Activated CD8-positive, alpha-beta memory T cell treated with anti-CD3 and anti-CD28 coated beads for 36 hours (primary cell): ENCODE results near the gene C2orf68. TPM values are rescaled to one million over a fixed set of nuclear protein-coding genes. Genes with fewer than 3 reads are reported as not detected.
"Not testable (repeated sequence)": the region's sequence is repeated elsewhere in the genome, so short reads cannot be mapped to it uniquely, and the experiment has no call there.

Source experiments
- CTCF ChIA-PET: fragments of 350-600 bp; sonication (Branson Sonifier 250); formaldehyde crosslinking; loops from one replicate; lab custom pipeline; 2021; ENCODE audit warnings: antibody characterized with exemption; lab: Charles Lee
- POLR2A ChIA-PET: fragments of 350-600 bp; sonication (Branson Sonifier 250); formaldehyde crosslinking; loops from one replicate; lab custom pipeline; 2021; ENCODE audit warnings: antibody characterized with exemption; lab: Charles Lee
- total RNA-seq, 2 experiments: library from RNA; stranded (reverse); gene quantifications; one replicate each; pipeline ENCODE4 v1.2.3, GENCODE V29; 2021

C2orf68 gene
- 10 to 100 TPM; 23.7 to 27.0 TPM for total RNA-seq

GRCh38 chr2:85611705-85612587, at the start of gene C2orf68:
C2orf68 (minus strand) TSS chr2:85612066; CDS start chr2:85611984, 82 bp downstream.
- CTCF ChIA-PET, result interaction anchor here (0.6 to 1.3 kb wide), 6 partner anchors 9 to 313 kb away, joined by 3 to 5 read pairs (median 3); partner anchors contain the start of gene RNF181
- POLR2A ChIA-PET, result interaction anchor here (0.5 to 1.2 kb wide), 7 partner anchors 10 to 494 kb away, joined by 3 to 5 read pairs (median 3); partner anchors contain the start of genes GGCX, PTCD3 and TMEM150A

- CTCF ChIA-PET, result no interaction called here
- POLR2A ChIA-PET, result no interaction called here
Measured at GRCh38 chr2:85661139-85661858, 49.4 kb upstream of the C2orf68 start.

- ChIA-PET POLR2A (no interaction called here), CTCF (interaction anchor here (0.7 kb wide), 2 partner anchors 39 to 206 kb away, joined by 4 read pairs; no protein-coding TSS in a partner anchor)
Measured at GRCh38 chr2:85660725-85661124, 48.9 kb upstream of the C2orf68 start.

GRCh38 chr2:85660301-85660700, 48.4 kb upstream of the C2orf68 start:
- POLR2A ChIA-PET, result not testable (repeated sequence)
- CTCF ChIA-PET, result interaction anchor here (0.6 to 2.8 kb wide), 7 partner anchors 14 to 206 kb away, joined by 3 to 9 read pairs (median 4); no protein-coding TSS in a partner anchor

DNA sequence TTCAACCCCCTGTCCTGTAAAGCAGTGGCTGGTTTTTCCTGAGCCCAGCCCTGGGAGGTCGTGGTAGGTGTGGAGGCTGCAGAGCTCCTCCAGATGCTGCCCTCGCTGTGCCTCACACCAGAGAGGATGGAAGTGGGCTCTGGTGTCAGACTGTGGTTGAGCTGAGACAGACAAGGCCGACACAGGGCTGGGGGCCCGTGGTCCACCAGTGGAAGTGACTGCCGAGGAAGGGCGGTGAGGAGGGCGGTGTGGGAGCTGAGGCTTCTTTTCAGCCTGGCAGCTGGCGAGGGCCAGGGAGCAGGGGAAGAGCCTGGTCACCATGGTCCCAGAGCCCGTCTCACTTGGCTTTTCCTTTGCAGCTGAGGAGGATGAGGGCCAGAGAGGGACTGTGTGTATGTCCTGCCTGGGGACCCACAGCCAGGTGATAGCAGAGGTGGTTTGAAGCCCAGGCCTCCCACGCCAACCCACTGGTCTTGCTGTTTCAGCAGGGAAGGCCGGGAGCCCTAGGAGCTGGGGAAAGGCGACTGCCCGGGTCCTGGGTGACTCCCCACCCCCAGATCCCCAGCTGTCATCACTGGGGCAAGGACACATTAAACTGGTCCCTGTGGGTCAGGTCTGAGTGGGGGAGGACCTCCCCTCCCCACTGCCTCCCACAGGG, 47.6 kb upstream of the C2orf68 start:
- CTCF ChIA-PET, result interaction anchor here (0.7 to 2.8 kb wide), 4 partner anchors 13 to 85 kb away, joined by 4 to 9 read pairs (median 4); no protein-coding TSS in a partner anchor
- POLR2A ChIA-PET, result no interaction called here

- POLR2A ChIA-PET, result interaction anchor here (0.7 kb wide), 1 partner anchor 22 kb away, joined by 4 read pairs; no protein-coding TSS in a partner anchor
- CTCF ChIA-PET, result interaction anchor here (0.6 to 2.8 kb wide), 2 partner anchors 20 to 442 kb away, joined by 3 to 9 read pairs; no protein-coding TSS in a partner anchor
Measured at GRCh38 chr2:85657399-85657798, 45.5 kb upstream of the C2orf68 start.

DNA sequence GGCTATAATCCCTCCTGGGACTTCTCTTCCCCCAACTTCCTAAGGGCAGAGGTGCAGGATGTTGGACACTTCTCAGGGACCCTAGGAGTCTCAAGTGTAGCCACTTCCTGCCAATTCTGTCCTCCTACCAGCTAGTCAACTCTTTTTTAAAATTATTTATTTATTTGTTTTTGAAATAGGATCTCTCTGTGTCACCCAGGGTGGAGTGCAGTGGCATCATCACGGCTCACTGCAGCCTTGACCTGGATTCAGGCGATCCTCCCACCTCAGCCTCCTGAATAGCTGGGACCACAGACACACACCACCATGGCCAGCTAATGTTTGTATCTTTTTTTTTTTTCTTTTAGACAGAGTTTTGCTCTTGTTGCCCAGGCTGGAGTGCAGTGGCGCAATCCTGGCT, 44.6 kb upstream of the C2orf68 start:
- CTCF ChIA-PET, result interaction anchor here (1.3 kb wide), 1 partner anchor 19 kb away, joined by 3 read pairs; no protein-coding TSS in a partner anchor
- POLR2A ChIA-PET, result no interaction called here

GRCh38 chr2:85655961-85656417, 44.1 kb upstream of the C2orf68 start:
- POLR2A ChIA-PET, result no interaction called here
- CTCF ChIA-PET, result interaction anchor here (1.3 kb wide), 1 partner anchor 18 kb away, joined by 3 read pairs; no protein-coding TSS in a partner anchor

- CTCF ChIA-PET, result no interaction called here
Measured at GRCh38 chr2:85653996-85654395, 42.1 kb upstream of the C2orf68 start.

DNA sequence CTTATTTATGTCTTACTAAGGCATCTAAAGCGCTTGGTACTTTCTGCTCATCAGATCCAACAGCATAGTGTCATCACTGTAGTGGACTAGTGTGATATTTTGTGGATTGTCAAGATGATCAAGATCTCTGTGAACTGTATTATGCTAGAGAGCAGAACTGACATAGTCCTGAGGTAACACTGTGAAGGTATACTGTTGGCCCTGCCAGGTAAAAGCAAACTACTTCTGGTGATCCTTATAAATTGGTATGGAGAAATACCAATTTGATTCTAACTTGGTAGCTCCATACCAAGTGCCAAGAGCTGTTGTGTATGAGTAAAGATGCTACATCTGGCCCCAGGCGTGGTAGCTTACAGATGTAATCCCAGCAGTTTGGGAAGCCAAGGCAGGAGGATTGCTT, 40.2 kb upstream of the C2orf68 start:
- POLR2A ChIA-PET, result interaction anchor here (0.7 to 1.2 kb wide), 2 partner anchors 113 to 222 kb away, joined by 3 to 6 read pairs; partner anchors contain the start of gene MAT2A
- CTCF ChIA-PET, result interaction anchor here (0.8 to 1.7 kb wide), 2 partner anchors 15 to 55 kb away, joined by 4 read pairs; no protein-coding TSS in a partner anchor

More at GRCh38 chr2:85653996-85654395, 42.1 kb upstream of the C2orf68 start:
- POLR2A ChIA-PET, result interaction anchor here (0.6 kb wide), 2 partner anchors 62 to 93 kb away, joined by 4 to 5 read pairs; partner anchors contain the start of gene GGCX

- ChIA-PET POLR2A (no interaction called here), CTCF (no interaction called here)
Measured at GRCh38 chr2:85651097-85651496, 39.2 kb upstream of the C2orf68 start.

DNA sequence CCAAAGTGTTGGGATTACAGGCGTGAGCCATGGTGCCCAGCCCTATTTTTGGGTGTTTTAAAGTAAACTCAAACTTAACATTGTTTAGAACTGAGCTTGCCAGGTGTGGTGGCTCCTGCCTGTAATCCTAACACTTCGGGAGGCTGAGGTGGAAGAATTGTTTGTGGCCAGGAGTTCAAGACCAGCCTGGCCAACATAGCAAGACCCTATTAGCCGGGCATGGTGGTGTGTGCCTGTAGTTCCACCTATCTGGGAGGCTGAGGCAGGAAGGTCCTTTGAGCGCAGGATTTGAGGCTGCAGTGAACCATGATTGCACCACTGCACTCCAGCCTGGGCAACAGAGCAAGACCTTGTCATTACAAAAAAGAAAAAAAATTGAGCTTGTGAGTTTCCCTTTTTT, 38.6 kb upstream of the C2orf68 start:
- ChIA-PET POLR2A (no interaction called here), CTCF (no interaction called here)

DNA sequence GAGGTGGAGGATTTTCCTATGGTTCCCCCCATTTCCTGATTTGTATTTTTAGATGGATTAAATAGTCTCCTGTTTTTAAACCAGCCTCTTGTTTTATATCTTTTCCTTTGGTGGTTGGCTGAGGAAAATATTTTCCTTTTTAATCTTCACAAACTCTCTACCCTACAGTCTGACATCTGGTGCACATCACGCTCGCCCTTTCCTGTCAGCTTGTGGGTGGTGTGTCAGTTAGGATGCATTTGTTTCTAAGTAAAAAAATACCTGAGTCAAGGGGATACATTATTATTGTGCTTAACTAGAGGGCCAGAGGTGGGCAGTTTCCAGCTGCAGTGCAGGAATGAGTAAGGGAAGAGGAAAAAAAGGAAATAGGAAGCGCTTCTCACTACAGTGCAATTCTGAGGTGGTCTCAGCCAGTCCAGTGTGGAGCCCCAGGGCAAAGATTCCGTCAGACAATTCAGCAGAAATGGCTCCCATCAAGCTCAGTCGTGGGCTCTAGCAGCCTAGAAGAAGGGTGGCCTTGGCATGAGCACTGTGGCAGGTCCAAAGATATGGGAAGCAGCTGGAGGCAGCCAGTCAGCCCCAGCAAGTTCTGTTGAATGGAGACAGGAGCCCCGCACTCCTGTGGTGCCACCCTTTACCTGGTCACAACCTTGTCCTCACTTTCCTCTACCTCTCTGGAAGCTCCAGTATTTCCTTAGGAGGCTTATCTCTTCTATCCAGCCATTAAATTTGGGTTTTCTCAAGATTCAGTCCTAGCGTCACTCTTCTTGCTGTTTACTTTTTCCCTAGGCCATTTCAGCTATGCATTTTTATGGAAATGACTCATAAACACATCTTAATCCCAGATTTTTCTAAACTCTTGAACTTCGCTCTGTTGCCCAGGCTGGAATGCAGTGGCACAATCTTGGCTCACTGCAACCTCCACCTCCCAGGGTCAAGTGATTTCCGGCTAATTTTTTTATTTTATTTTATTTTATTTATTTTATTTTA, 37.6 kb upstream of the C2orf68 start:
- ChIA-PET POLR2A (no interaction called here), CTCF (interaction anchor here (0.6 to 1.7 kb wide), 4 partner anchors 10 to 38 kb away, joined by 3 to 4 read pairs (median 4); partner anchors contain the start of gene C2orf68)

GRCh38 chr2:85648619-85649018, 36.8 kb upstream of the C2orf68 start:
- POLR2A ChIA-PET, result no interaction called here
- CTCF ChIA-PET, result interaction anchor here (0.6 to 1.7 kb wide), 4 partner anchors 9 to 96 kb away, joined by 3 to 4 read pairs (median 4); partner anchors contain the start of gene C2orf68

GRCh38 chr2:85647823-85648526, 36.1 kb upstream of the C2orf68 start:
- ChIA-PET CTCF (interaction anchor here (1.1 to 1.7 kb wide), 2 partner anchors 10 to 96 kb away, joined by 3 to 4 read pairs; no protein-coding TSS in a partner anchor), POLR2A (no interaction called here)

DNA sequence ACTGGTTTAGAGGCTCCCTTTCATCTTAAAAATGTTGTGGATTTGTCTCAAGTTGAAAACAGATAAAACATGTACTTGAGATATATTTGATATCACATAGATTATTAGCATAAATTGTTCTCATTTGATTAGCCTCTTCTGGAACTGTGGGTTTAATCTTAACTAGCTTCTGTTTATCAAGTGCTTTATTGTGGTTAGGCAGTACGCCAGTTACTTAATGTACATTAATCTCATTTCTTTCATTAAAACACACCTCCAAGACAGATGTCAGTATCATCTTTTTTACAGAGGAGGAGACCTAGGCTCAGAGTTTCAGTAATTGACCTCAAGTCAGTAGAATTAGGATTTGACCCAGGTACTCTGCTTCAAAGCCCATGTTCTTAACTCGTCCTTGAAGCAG, 34.3 kb upstream of the C2orf68 start:
- CTCF ChIA-PET, result interaction anchor here (1.7 kb wide), 1 partner anchor 13 kb away, joined by 4 read pairs; no protein-coding TSS in a partner anchor
- POLR2A ChIA-PET, result no interaction called here
